HEK293 (cell line): ENCODE results near the gene SUN5.

Experiments used
- CTCF ChIA-PET: fragments of 350-600 bp; formaldehyde crosslinking; extraction: SDS; loops from one replicate; lab custom pipeline; 2021; ENCODE audit warnings: antibody characterized with exemption; lab: Yijun Ruan, JAX
- POLR2A ChIA-PET: fragments of 300-600 bp; formaldehyde crosslinking; extraction: SDS; loops from one replicate; lab custom pipeline; 2020; ENCODE audit warnings: antibody characterized with exemption, inconsistent platforms; lab: Yijun Ruan, JAX
- H3K27ac ChIP-seq: fragments of 200-500 bp; sonication (Bioruptor generic); 2 replicates; pipeline ENCODE4 v1.5.1; 2014; ENCODE audit warnings: low read depth, low read length, control low read depth, inconsistent platforms; ENCODE audit errors: extremely low read depth
- H3K36me3 ChIP-seq, 2 experiments: fragments of 200-500 bp in 1 of 2; sonication (Bioruptor generic) in 1 of 2; 1 replicate in 1 of 2; 2 replicates in 1 of 2; pipeline ENCODE4 v1.5.1; 2014 to 2017; ENCODE audit warnings: inconsistent platforms in 2 of 2, low read length in 2 of 2; ENCODE audit not compliant: control insufficient read depth in 2 of 2, insufficient read depth in 1 of 2
- H3K4me1 ChIP-seq: fragments of 200-500 bp; sonication (Bioruptor generic); 2 replicates; pipeline ENCODE4 v1.5.1; 2014; ENCODE audit warnings: mild to moderate bottlenecking, low read length, inconsistent platforms; ENCODE audit not compliant: control insufficient read depth, insufficient read depth
- H3K4me3 ChIP-seq: 2 replicates; pipeline ENCODE4 v1.5.1; 2011; ENCODE audit warnings: low read depth, mild to moderate bottlenecking, control low read depth, low read length, moderate library complexity
- H3K9me3 ChIP-seq: fragments of 200-500 bp; sonication (Bioruptor generic); 2 replicates; pipeline ENCODE4 v1.5.1; 2014; ENCODE audit warnings: low read depth, low read length, inconsistent platforms; ENCODE audit not compliant: control insufficient read depth, insufficient read depth
- AEBP2 ChIP-seq: fragments of 450-650 bp; formaldehyde crosslinking; IDR thresholded peaks from 2 replicates; pipeline ENCODE4 v1.5.1; 2016; ENCODE audit warnings: missing biosample characterization, missing genetic modification characterization, borderline replicate concordance
- GLIS1 ChIP-seq: fragments of 450-650 bp; formaldehyde crosslinking; IDR thresholded peaks from 2 replicates; pipeline ENCODE4 v1.5.1; 2016; ENCODE audit warnings: missing biosample characterization, missing genetic modification characterization
- HOXD13 ChIP-seq: sonication (generic); formaldehyde crosslinking; IDR thresholded peaks from 2 replicates; pipeline ENCODE4 v1.8.0; 2022; ENCODE audit warnings: missing genetic modification reagents, borderline replicate concordance
- OSR2 ChIP-seq: fragments of 450-650 bp; formaldehyde crosslinking; IDR thresholded peaks from 2 replicates; pipeline ENCODE4 v1.5.1; 2016; ENCODE audit warnings: missing biosample characterization, missing genetic modification characterization
- OVOL3 ChIP-seq: fragments of 450-650 bp; formaldehyde crosslinking; IDR thresholded peaks from 2 replicates; pipeline ENCODE4 v1.5.1; 2016; ENCODE audit warnings: missing biosample characterization, missing genetic modification characterization
- REPIN1 ChIP-seq: fragments of 450-650 bp; formaldehyde crosslinking; IDR thresholded peaks from 2 replicates; pipeline ENCODE4 v1.5.1; 2017; ENCODE audit warnings: missing biosample characterization, missing genetic modification characterization, low read depth
- SCRT2 ChIP-seq: fragments of 450-650 bp; formaldehyde crosslinking; IDR thresholded peaks from 2 replicates; pipeline ENCODE4 v1.5.1; 2016; ENCODE audit warnings: missing biosample characterization, missing genetic modification characterization
- TRIM28 ChIP-seq: IDR thresholded peaks from 2 replicates; pipeline ENCODE4 v1.6.1; 2011; ENCODE audit warnings: low read length, control low read depth, borderline replicate concordance
- YY1 ChIP-seq: fragments of 450-650 bp; formaldehyde crosslinking; IDR thresholded peaks from 2 replicates; pipeline ENCODE4 v1.5.1; 2018; ENCODE audit warnings: missing biosample characterization, missing genetic modification characterization
- YY2 ChIP-seq: fragments of 450-650 bp; formaldehyde crosslinking; IDR thresholded peaks from 2 replicates; pipeline ENCODE4 v1.5.1; 2016; ENCODE audit warnings: missing biosample characterization, missing genetic modification characterization
- ZBTB11 ChIP-seq: fragments of 450-650 bp; formaldehyde crosslinking; conservative IDR thresholded peaks from 2 replicates; pipeline ENCODE4 v1.5.1; 2016; ENCODE audit warnings: low read depth, missing biosample characterization, missing genetic modification characterization
- ZBTB48 ChIP-seq: fragments of 450-650 bp; formaldehyde crosslinking; IDR thresholded peaks from 2 replicates; pipeline ENCODE4 v1.5.1; 2016; ENCODE audit warnings: missing biosample characterization, missing genetic modification characterization
- ZBTB8A ChIP-seq: fragments of 450-650 bp; formaldehyde crosslinking; IDR thresholded peaks from 2 replicates; pipeline ENCODE4 v1.5.1; 2016; ENCODE audit warnings: missing biosample characterization, missing genetic modification characterization
- ZEB2 ChIP-seq: fragments of 450-650 bp; formaldehyde crosslinking; IDR thresholded peaks from 2 replicates; pipeline ENCODE4 v1.5.1; 2016; ENCODE audit warnings: missing biosample characterization, missing genetic modification characterization
- ZFP69B ChIP-seq: fragments of 450-650 bp; formaldehyde crosslinking; IDR thresholded peaks from 2 replicates; pipeline ENCODE4 v1.5.1; 2016; ENCODE audit warnings: missing biosample characterization, missing genetic modification characterization
- ZNF132 ChIP-seq: fragments of 450-650 bp; formaldehyde crosslinking; IDR thresholded peaks from 2 replicates; pipeline ENCODE4 v1.5.1; 2017; ENCODE audit warnings: missing biosample characterization, missing genetic modification characterization, borderline replicate concordance
- ZNF248 ChIP-seq: fragments of 450-650 bp; formaldehyde crosslinking; IDR thresholded peaks from 2 replicates; pipeline ENCODE4 v1.5.1; 2017; ENCODE audit warnings: missing biosample characterization, missing genetic modification characterization
- ZNF274 ChIP-seq, 2 experiments: fragments of 200-500 bp in 1 of 2; fragments of 450-650 bp in 1 of 2; sonication (Bioruptor generic) in 1 of 2; formaldehyde crosslinking in 1 of 2; IDR thresholded peaks; 2 replicates each; pipeline versions ENCODE4 v1.5.1 to v1.6.1; 2014 to 2016; ENCODE audit warnings: borderline replicate concordance in 1 of 2, inconsistent platforms in 1 of 2, low read length in 1 of 2, missing biosample characterization in 1 of 2, missing genetic modification characterization in 1 of 2
- ZNF280C ChIP-seq: fragments of 450-650 bp; formaldehyde crosslinking; IDR thresholded peaks from 2 replicates; pipeline ENCODE4 v1.5.1; 2016; ENCODE audit warnings: missing biosample characterization, missing genetic modification characterization
- ZNF366 ChIP-seq: fragments of 450-650 bp; formaldehyde crosslinking; conservative IDR thresholded peaks from 2 replicates; pipeline ENCODE4 v1.5.1; 2016; ENCODE audit warnings: missing biosample characterization, missing genetic modification characterization
- ZNF391 ChIP-seq: fragments of 450-650 bp; formaldehyde crosslinking; IDR thresholded peaks from 2 replicates; pipeline ENCODE4 v1.5.1; 2016; ENCODE audit warnings: low read depth, missing biosample characterization, missing genetic modification characterization, borderline replicate concordance
- ZNF404 ChIP-seq: fragments of 450-650 bp; formaldehyde crosslinking; IDR thresholded peaks from 2 replicates; pipeline ENCODE4 v1.5.1; 2017; ENCODE audit warnings: missing biosample characterization, missing genetic modification characterization
- ZNF433 ChIP-seq: fragments of 450-650 bp; formaldehyde crosslinking; IDR thresholded peaks from 2 replicates; pipeline ENCODE4 v1.5.1; 2016; ENCODE audit warnings: missing biosample characterization, missing genetic modification characterization, low read depth
- ZNF600 ChIP-seq: fragments of 450-650 bp; formaldehyde crosslinking; IDR thresholded peaks from 2 replicates; pipeline ENCODE4 v1.5.1; 2016; ENCODE audit warnings: missing biosample characterization, missing genetic modification characterization
- ZNF623 ChIP-seq: fragments of 450-650 bp; formaldehyde crosslinking; IDR thresholded peaks from 2 replicates; pipeline ENCODE4 v1.5.1; 2016; ENCODE audit warnings: missing biosample characterization, missing genetic modification characterization
- ZNF654 ChIP-seq: fragments of 450-650 bp; formaldehyde crosslinking; IDR thresholded peaks from 2 replicates; pipeline ENCODE4 v1.5.1; 2016; ENCODE audit warnings: low read depth, missing biosample characterization, missing genetic modification characterization
- ZNF785 ChIP-seq: fragments of 450-650 bp; formaldehyde crosslinking; IDR thresholded peaks from 2 replicates; pipeline ENCODE4 v1.5.1; 2016; ENCODE audit warnings: missing biosample characterization, missing genetic modification characterization
- ZSCAN4 ChIP-seq: fragments of 450-650 bp; formaldehyde crosslinking; IDR thresholded peaks from 2 replicates; pipeline ENCODE4 v1.5.1; 2017; ENCODE audit warnings: missing biosample characterization, missing genetic modification characterization

Gene SUN5

GRCh38 chr20:32978009-32978335 lies 26.3 kb downstream of the SUN5 start:
- H3K36me3 ChIP-seq = no peaks in the 10 kb centered on the region
- CTCF ChIA-PET = interaction anchor here (0.5 to 0.7 kb wide), 2 partner anchors 19 to 27 kb away, joined by 4 read pairs; no protein-coding TSS in a partner anchor
- H3K4me1 ChIP-seq = no peaks in the 10 kb centered on the region
- POLR2A ChIA-PET = no interaction called here
- H3K9me3 ChIP-seq = no peaks in the 10 kb centered on the region
- TF ChIP-seq AEBP2 (no peak), ZFP69B (no peak), ZNF391 (no peak), OSR2 (tag by site-specific recombination) (no peak), ZBTB48 (tag by site-specific recombination) (no peak), ZEB2 (tag by site-specific recombination) (no peak), ZNF248 (tag by site-specific recombination) (no peak), YY2 (tag by site-specific recombination) (no peak), ZBTB11 (tag by site-specific recombination) (no peak), TRIM28 (no peak), ZNF600 (no peak), ZNF623 (no peak), ZNF274 (IDR thresholded peaks at IDR 0.05; ENCODE audit: low read length) (no peak), ZNF274 (tag by site-specific recombination; IDR thresholded peaks at IDR 0.05; ENCODE audit: borderline replicate concordance) (no peak), ZNF654 (tag by site-specific recombination) (no peak), ZNF404 (tag by site-specific recombination) (no peak), REPIN1 (tag by site-specific recombination) (no peak), ZBTB8A (tag by site-specific recombination) (no peak), OVOL3 (tag by site-specific recombination) (no peak)
- H3K27ac ChIP-seq = no peak overlapping the region
- H3K4me3 ChIP-seq = no peak overlapping the region

GRCh38 chr20:32977281-32978008 lies 26.8 kb downstream of the SUN5 start:
- Histone ChIP-seq H3K9me3 (no peaks in the 10 kb centered on the region), H3K4me3 (no peak overlapping the region), H3K27ac (no peak overlapping the region), H3K36me3 (no peaks in the 10 kb centered on the region), H3K4me1 (no peaks in the 10 kb centered on the region)
- ChIA-PET CTCF (interaction anchor here (0.5 to 0.7 kb wide), 3 partner anchors 19 to 86 kb away, joined by 3 to 4 read pairs (median 4); no protein-coding TSS in a partner anchor), POLR2A (no interaction called here)
- TF ChIP-seq SCRT2 (no peak), ZNF366 (tag by site-specific recombination) (no peak), ZNF785 (tag by site-specific recombination) (no peak), HOXD13 (CRISPR knock-in tag) (no peak), ZNF280C (no peak), TRIM28 (no peak), YY1 (tag by site-specific recombination) (no peak), ZNF433 (tag by site-specific recombination) (no peak), ZSCAN4 (tag by site-specific recombination) (no peak), ZNF132 (tag by site-specific recombination) (no peak), ZBTB8A (tag by site-specific recombination) (no peak), GLIS1 (tag by site-specific recombination) (no peak)
